Inflammatory macrophage treated with lipopolysaccharide for 1 hour (primary cell): Measurements from ENCODE around the gene MELK.
"Not testable (repeated sequence)": the region's sequence is repeated elsewhere in the genome, so short reads cannot be mapped to it uniquely, and the experiment has no call there.

Source experiments
- DNase-seq, 2 donors: peaks; one replicate each; pipeline ENCODE4 v3.0.0-alpha.2; 2020 to 2022

MELK gene

DNA sequence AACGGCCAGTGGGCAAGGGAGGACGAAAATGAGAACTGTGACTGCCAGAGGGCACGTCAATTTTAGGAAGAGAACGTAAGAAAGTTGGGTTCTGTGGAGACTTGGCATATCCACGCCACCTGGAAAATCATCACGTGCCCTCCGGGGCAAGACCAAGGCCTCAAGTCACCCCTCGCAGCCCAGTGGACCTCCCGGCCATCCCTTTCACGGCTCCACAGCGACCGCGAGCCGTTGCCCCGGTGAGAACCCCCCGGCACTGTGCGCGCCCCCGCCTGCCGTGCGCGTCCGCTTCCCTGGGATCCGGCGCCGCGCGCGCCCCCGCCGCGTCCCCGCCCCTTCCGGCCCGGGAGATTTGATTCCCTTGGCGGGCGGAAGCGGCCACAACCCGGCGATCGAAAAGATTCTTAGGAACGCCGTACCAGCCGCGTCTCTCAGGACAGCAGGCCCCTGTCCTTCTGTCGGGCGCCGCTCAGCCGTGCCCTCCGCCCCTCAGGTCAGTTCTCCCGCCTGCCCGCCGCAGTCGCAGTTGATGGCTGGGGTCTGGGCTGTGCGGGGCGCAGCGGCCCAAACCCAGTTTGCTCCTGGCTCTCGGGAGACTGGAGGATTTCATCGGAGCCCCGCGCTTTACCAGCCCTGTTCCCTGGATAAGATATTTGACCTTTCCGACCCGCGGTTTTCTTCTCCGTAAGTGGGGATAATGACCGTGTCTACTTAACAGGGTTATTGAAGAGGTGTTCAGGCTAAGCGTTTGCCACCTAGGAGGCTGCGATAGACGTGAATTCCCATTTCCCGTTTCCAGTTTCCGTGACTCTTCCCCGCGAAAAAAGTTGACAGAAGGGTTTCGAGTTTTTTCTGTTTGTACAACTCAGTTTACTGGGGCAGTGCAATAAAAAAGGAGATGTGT, at the start of gene MELK:
TSS of gene MELK (plus strand) at position 381 of the 904 bp plus-strand sequence. CDS start 8,787 bp downstream, outside the sequence.
- DNase-seq: peak; percentile 60 to 86

DNA sequence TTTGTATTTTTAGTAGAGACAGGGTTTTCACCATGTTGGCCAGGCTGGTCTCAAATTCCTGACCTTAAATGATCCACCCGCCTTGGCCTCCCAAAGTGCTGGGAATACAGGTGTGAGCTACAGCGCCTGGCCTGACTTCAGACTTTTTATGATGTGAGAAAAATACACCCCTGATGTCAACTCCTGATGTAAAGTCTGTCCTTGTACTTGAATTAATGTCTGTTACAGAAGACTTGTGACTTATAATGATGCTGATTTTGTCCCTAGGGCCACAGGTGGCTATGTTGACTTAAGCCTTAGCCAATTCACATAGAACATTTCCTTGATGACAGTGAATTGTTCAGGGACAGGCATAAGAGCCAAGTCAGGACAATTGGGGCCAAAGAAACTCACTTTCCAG, 42.5 kb upstream of the MELK start:
- DNase-seq: no peak

DNA sequence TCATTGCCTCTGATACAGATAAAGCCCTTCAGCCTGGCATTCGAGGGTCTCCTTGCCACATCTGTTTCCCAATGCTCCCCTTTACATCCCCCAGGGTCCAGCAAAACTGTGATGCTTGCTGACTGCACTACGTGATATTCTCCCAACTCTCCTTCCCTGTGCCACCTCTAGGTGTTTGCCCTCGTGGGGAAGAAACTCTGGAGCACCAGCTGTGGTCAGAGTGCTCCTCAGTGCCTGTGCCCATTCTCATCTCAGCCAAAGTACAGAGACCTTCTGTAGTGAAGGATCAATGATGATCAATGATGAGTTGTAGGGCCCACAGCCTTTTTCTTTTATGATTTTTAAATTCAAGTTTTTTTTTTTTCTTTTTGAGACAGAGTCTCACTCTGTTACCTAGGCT, 40.3 kb upstream of the MELK start:
- no peak for DNase-seq

DNA sequence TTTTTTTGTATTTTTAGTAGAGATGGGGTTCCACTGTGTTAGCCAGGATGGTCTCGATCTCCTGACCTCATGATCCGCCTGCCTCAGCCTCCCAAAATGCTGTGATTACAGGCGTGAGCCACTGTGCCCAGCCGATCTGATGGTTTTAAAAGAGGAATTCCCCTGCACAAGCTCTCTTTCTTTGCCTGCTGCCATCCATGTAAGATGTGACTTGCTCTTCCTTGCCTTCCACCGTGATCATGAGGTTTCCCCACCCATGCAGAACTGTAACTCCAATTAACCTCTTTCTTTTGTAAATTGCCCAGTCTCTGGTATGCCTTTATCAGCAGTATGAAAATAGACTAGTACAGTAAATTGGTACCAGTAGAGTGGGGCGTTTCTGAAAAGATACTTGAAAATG, 39.0 kb upstream of the MELK start:
- DNase-seq: not testable (repeated sequence)

DNA sequence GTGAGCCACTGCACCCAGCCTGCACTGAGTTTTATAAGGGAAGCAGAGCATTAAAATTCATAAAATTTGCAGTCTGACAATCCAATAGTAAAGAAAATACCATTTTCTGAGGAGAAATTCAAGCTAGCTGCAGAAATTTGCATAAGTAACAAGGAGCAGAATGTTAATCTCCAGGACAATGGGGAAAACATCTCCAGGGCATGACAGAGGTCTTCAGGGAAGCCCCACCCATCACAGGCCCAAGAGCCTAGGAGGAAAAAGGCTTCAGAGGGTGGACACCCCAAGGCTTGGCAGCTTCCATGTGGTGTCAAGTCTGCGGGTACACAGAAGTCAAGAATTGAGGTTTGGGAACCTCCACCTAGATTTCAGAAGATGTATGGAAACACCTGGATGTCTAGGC, 37.6 kb upstream of the MELK start:
- no peak for DNase-seq

DNA sequence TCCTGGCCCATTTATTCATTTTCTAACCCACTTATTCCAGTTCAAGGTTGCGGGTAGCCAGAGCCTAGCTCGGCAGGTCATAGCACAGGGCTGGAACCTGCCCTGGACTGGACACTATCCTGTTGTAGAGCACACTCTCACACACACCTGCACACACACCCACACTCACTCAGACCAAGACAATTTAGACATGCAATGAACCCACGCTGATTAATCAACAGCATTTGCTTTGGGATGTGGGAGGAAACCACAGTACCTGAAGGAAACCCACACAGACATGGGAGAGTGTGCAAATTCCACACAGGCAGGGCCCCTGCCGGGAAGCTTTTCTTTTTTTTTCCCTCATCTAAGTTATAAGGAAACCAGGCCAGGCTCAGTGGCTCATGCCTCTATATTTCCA, 34.8 kb upstream of the MELK start:
- no peak for DNase-seq

DNA sequence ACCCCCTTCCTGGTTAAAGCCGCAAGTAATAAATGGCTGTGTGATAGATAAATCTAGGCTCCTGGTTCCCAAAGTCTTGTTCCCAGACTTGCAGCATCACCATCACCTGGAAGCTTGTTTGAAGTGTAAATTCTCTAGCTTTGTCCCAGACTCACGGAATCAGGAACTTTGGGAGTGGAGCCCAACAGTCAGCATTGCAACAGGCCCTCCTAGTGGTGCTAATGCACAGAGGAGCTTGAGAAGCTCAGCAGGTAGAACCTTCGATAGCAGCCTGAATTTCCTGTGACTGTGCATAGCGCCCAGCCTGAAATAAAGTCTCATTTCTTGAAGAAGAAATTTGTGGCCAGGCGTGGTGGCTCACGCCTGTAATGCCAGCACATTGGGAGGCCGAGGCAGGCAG, 30.3 kb upstream of the MELK start:
- no peak for DNase-seq

DNA sequence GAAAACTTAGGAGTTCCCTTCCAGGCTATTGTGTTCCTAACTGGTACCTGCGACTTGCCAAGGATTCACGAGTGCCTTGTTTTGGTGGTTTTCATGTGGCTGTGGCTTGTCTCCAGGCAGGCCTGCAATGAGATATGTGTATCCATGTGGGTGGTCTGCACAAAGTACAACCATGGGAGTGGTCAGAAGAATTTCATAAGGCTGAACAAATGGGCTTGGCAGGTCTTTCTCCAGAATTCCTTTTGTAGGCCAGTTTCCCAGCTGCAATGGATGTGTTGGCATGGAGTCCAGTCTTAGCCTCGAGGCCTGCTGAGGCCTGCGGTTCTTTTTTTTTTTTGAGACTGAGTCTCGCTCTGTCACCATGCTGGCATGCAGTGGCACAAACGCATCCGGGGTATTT, 28.8 kb upstream of the MELK start:
- DNase-seq: no peak

DNA sequence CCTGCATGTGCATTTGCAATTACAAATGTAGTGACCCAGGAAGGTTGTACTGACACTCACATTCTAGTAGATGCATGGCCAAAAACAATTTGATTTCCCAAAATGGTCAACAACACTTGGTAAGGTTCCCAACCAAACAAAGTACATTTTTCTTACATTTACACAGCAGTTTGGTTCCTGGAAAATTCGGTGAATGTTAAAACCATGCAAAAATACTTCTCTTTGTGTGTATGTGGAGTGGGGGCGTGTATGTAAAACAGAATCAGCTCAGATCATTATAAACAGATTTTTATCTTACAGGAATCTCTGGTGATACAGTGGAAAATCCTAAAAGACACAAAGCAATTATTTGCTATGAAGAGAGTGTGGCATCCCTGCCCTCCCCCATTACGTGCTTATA, 25.1 kb upstream of the MELK start:
- DNase-seq: no peak

DNA sequence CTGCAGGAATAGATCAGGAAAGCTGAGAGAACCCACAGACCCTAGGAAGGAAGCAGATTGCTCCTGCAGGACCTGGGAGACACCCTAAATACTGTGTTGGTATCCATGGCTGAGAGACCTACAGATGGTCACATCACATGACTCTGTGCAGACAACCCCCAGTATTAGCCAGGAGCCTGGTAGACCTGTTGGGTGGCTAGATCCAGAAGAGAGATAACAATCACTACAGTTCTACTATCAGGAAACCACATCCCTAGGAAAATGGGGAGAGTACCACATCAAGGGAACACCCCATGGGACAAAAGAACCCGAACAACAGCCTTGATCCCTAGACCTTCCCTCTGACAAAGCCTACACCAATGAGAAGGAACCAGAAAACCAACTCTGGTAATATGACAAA, 24.2 kb upstream of the MELK start:
- DNase-seq: no peak

DNA sequence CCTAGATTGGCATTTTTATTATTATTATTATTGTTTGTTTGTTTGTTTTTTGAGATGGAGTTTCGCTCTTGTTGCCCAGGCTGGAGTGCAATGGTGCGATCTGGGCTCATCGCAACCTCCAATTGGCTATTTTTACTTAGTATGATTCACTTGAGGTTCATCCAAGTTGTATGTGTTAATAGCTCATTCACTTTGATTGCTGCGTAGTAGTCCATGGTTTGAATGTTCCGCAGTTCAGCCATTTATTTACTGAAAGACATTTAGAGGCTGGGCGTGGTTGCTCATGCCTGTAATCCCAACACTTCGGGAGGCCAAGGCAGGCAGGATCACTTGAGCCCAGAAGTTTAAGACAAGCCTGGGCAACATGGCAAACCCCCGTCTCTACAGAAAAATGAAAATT, 22.6 kb upstream of the MELK start:
- no peak for DNase-seq

DNA sequence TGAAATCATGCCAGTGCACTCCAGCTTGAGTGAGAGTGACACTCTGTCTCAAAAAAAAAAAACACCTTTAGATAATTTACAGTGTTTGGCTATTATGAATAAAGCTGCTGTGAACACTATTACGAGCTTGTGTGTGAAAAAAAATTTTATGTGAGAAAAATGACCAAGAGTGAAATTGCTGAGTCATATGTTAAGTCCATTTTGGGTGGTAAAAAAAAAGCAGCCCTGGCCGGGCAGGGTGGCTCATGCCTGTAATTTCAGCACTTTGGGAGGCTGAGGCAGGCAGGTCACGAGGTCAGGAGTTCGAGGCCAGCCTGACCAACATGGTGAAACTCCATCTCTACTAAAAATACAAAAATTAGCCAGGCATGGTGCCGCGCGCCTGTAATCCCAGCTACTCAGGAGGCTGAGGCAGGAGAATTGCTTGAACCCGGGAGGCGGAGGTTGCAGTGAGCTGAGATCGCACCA, 22.0 kb upstream of the MELK start:
- not testable (repeated sequence) for DNase-seq

DNA sequence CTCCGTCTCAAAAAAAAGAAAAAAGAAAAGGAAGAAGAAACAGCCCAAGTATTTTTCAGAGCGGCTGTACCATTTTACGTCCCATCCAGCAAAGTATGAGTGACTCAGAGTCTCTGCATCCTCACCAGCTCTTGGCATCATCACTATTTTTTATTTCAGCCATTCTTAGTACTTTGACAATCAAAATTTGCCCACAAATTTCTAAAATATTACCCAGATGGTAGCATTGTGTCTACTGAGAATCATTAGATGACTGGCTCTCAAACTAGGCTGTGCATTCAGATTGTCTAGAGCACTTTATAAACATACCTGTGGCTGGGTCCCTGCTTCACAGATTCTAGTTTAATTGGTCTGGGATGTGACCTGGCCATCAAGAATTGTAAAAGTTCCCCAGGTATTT, 21.6 kb upstream of the MELK start:
- DNase-seq: no peak

DNA sequence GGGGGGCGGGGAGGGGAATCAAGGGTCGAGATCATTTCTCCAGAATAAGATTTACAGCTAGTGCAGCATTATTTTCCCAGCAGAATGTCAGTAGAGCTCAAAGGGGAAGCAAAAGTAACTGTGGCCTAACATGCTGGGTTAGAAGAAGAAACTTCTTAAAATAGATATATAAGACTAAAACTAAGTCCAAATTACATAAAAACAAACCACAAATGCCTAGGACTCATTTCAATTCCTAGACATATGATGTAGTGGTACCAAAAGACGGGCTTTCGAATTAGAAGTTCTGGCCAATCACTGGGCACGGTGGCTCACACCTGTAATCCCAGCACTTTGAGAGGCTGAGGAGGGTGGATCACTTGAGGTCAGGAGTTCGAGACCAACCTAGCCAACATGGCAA, 20.8 kb upstream of the MELK start:
- DNase-seq: peak in 1 of 2 donors; percentile 10

DNA sequence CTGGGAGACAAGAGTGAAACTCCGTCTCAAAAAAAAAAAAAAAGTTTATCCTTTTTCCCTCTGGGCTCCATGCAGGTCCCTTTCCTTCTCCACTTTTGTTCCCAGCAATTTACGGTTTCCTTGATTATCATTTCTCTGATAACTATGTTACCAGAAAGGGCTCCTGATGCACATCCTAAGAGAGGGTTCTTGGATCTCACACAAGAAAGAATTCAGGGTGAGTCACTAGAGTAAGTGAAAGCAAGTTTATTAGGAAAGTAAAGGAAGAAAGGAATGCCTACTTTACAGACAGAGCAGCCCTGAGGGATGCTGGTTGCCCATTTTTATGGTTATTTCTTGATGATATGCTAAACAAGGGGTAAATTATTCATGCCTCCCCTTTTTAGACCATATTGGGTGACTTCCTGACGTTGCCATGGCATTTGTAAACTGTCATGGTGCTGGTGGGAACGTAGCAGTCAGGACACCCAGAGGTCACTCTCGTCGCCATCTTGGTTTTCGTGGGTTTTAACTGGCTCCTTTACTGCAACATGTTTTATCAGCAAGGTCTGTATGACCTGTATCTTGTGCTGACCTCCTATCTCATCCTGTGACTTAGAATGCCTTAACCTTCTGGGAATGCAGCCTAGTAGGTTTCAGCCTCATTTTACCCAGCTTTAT, 13.5 kb upstream of the MELK start:
- no peak for DNase-seq

DNA sequence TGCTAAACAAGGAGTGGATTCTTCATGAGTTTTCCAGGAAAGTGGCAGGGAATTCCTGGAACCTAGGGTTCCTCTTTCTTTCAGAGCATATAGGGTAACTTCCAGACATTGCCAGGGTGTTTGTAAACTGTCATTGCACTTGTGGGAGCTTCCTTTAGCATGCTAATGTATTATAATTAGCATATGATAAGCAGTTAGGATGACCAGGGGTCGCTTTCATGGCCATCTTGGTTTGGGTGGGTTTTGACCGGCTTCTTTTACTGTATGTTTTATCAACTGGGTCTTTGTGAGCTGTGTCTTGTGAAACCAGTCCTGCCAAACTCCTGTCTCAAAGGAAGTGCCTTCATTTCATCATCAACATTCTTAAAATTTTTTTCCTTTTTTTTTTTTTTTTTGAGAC, 11.9 kb upstream of the MELK start:
- DNase-seq: peak; percentile 61 to 75

DNA sequence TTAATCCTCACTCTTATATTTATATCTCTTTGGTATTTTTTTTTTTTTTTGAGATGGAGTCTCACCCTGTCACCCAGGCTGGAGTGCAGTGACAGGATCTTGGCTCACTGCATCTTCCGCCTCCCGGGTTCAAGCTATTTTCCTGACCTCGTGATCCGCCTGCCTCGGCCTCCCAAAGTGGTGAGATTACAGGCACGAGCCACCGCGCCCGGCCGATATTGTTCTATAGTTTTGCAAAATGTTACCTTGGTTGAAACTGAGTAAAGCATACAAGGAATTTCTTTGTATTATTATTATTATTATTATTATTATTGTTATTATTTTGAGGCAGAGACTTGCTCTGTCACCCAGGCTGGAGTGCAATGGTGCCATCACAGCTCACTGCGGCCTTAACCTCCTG, 9.9 kb upstream of the MELK start:
- DNase-seq: not testable (repeated sequence)

DNA sequence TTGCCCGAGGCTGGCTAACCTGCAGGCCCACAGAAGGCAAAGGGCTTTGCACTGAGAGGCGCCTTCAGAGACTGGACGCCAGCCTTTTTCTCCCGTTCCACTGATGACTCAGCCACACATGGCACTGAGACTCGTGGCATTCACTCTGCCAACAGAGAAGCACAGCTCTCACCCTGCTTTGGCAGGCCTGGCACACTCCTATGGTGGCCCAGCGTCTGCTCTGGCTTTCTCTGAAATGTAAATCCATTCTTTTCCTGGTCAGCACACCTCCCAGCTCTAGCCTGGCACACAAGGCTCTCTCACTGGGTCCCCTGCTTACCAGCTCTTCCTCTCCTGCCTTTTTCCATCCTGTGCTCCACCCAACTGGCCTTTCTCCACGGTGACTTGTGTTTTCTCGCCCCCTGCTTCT, 5.9 kb upstream of the MELK start:
- peak in 1 of 2 donors; percentile 10 for DNase-seq

DNA sequence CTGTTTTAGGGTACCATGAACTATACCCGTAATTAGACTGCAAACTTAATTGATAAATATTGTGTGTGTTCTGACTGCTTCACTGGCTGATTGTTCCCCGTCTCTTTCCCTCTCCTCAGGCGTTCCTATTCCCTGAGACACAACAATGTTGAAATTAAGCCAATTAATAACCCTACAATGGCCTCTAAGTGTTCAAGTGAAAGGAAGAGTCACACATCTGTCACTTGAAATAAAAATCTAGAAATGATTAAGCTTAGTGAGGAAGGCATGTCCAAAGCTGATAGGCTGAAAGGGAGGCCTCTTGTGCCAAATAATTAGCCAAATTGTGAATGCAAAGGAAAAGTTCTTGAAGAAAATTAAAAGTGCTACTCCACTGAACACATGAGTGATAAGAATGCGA, 4.0 kb upstream of the MELK start:
- DNase-seq: not testable (repeated sequence)

DNA sequence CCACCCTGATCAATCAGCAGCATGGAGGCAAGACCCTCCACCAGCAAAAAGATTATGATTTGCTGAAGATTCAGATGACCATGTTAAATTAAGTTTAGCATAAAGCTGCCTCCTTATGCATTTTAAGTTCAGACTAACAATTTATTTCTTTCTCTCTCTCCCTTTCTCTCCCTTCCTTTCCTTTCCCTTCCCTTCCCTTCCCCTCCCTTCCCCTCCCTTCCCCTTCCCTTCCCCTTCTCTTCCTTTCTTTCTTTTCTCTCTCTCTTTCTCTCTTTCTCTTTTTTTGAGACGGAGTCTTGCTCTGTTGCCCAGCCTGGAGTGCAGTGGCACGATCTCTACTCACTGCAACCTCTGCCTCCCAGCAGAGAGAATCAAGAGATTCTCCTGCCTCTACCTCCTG, 1.4 kb upstream of the MELK start:
- no peak for DNase-seq

DNA sequence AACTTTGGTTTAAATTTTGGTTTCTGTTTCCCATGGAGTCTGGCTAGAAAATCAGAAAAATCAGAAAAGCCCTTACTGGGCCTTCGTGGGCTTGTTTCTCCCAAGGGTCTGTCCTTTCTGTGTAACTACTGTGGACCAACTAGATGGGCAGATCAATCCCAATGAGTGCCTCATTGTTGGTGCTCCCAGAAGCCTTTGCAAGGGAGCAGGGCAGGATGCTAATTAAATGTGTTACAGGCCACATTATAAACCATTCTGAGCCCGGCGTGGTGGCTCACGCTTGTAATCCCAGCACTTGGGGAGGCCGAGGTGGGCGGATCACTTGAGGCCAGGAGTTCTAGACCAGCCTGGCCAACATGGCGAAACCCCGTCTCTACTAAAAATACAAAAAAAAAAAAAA, 1.4 kb downstream of the MELK start:
- DNase-seq: not testable (repeated sequence)

DNA sequence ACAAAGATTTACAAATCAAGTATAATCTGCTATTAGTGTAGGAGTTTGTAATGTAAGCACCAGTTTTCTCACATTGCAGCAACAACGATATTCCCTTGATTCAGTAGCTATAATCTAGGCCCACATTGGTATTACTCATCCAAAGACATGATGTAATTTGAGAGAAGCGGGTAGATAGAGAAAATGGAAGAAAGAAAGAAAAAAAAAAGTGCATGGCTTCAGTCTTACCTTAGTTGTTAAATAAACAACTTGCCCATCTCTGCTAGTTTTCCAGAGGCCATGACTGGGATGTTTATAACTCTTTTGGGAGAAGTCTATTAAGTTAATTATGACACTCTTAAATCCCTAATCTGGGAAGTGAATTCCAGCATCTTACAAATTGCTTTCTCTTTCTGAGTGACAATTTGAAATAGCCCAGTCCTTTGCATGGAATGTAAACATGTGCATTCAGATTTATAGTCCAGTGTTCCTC, 2.8 kb downstream of the MELK start:
- peak; percentile 29 to 60 for DNase-seq

DNA sequence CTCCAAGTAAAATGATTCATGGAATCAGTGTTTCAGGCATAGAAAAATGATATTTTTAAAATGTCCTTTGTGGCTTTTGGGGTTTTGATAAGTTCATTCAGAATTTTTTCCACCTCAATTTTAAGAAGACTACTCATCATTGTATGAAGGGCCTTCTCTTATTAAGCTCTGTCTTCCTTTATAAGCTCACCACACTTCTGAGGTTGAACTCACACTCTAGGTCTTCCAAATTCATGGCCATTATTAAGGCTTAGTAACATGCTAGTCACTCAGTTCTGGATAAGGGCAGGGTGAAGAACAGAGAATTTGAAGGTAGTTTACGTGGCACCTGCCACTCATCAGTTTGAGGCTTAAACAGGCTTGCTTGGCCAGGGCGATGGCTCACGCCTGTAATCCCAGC, 4.2 kb downstream of the MELK start:
- no peak for DNase-seq
